Neural cell (in vitro differentiated cells): ENCODE results near the gene LRIG1.

Source experiments
- EZH2 ChIP-seq: fragments of 200-600, 300-800 bp; shearing (Covaris generic), sonication (generic); IDR thresholded peaks from 2 replicates; pipeline ENCODE4 v1.6.1; 2014; ENCODE audit warnings: antibody characterized with exemption, low read length, borderline replicate concordance, mild to moderate bottlenecking; ENCODE audit not compliant: insufficient read depth, poor library complexity, severe bottlenecking
- RAD21 ChIP-seq: fragments of 450-650 bp; conservative IDR thresholded peaks from 2 replicates; pipeline ENCODE4 v1.6.1; 2014; ENCODE audit warnings: antibody characterized with exemption, mild to moderate bottlenecking, moderate library complexity
- SMC3 ChIP-seq: fragments of 450-650 bp; conservative IDR thresholded peaks from 2 replicates; pipeline ENCODE4 v1.6.1; 2014; ENCODE audit warnings: antibody characterized with exemption, mild to moderate bottlenecking, moderate library complexity; ENCODE audit not compliant: poor library complexity
- TF ChIP-seq, protein P1 (sequence below): fragments of 450-650 bp; IDR thresholded peaks from 2 replicates; pipeline ENCODE4 v1.5.1; 2014; ENCODE audit warnings: antibody characterized with exemption, mild to moderate bottlenecking, moderate library complexity; ENCODE audit not compliant: poor library complexity, severe bottlenecking

- TF ChIP-seq SMC3: no peak
- TF ChIP-seq, protein P1, sequence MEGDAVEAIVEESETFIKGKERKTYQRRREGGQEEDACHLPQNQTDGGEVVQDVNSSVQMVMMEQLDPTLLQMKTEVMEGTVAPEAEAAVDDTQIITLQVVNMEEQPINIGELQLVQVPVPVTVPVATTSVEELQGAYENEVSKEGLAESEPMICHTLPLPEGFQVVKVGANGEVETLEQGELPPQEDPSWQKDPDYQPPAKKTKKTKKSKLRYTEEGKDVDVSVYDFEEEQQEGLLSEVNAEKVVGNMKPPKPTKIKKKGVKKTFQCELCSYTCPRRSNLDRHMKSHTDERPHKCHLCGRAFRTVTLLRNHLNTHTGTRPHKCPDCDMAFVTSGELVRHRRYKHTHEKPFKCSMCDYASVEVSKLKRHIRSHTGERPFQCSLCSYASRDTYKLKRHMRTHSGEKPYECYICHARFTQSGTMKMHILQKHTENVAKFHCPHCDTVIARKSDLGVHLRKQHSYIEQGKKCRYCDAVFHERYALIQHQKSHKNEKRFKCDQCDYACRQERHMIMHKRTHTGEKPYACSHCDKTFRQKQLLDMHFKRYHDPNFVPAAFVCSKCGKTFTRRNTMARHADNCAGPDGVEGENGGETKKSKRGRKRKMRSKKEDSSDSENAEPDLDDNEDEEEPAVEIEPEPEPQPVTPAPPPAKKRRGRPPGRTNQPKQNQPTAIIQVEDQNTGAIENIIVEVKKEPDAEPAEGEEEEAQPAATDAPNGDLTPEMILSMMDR: no peak
- no peak for TF ChIP-seq RAD21
- TF ChIP-seq EZH2: no peak
Measured at GRCh38 chr3:66495668-66496045, 5.2 kb downstream of the LRIG1 start.
